GM19438 (cell line): ENCODE data around the gene CDC14C.
"Not testable (repeated sequence)": the region's sequence is repeated elsewhere in the genome, so short reads cannot be mapped to it uniquely, and the experiment has no call there.

Experiments used
- ATAC-seq: cut with Tn5 transposase; IDR thresholded peaks from one replicate; pipeline ENCODE4 v1.9.1; 2021; ENCODE audit warnings: low read depth; ENCODE audit not compliant: unreplicated experiment

CDC14C gene

GRCh38 chr7:48924433-48924832 is at the start of gene CDC14C:
TSS of gene CDC14C (plus strand) at chr7:48924547. CDS start at chr7:48924673, 126 bp downstream.
- no peak for ATAC-seq

- ATAC-seq = no peak
These were observed 49.1 kb upstream of the CDC14C start for GRCh38 chr7:48875045-48875916.

- no peak for ATAC-seq
These were observed 48.3 kb upstream of the CDC14C start for GRCh38 chr7:48876087-48876486.

GRCh38 chr7:48880851-48881250 is 43.5 kb upstream of the CDC14C start:
- ATAC-seq = no peak

GRCh38 chr7:48887500-48887899 is 36.8 kb upstream of the CDC14C start:
- no peak for ATAC-seq

- no peak for ATAC-seq
These were observed 29.8 kb upstream of the CDC14C start for GRCh38 chr7:48894574-48894973.

GRCh38 chr7:48899932-48900331 is 24.4 kb upstream of the CDC14C start:
- ATAC-seq = no peak

- ATAC-seq = no peak
These were observed 22.4 kb upstream of the CDC14C start for GRCh38 chr7:48901966-48902365.

- no peak for ATAC-seq
These were observed 19.4 kb upstream of the CDC14C start for GRCh38 chr7:48904975-48905374.

GRCh38 chr7:48905686-48906085 is 18.7 kb upstream of the CDC14C start:
- ATAC-seq = not testable (repeated sequence)

GRCh38 chr7:48909887-48910286 is 14.5 kb upstream of the CDC14C start:
- not testable (repeated sequence) for ATAC-seq

GRCh38 chr7:48931481-48931880 is 7.1 kb downstream of the CDC14C start:
- ATAC-seq = no peak

GRCh38 chr7:48932126-48932910 is 8.0 kb downstream of the CDC14C start:
- ATAC-seq = no peak

GRCh38 chr7:48933549-48934085 is 9.3 kb downstream of the CDC14C start:
- no peak for ATAC-seq

- ATAC-seq = no peak
These were observed 14.4 kb downstream of the CDC14C start for GRCh38 chr7:48938539-48939295.

GRCh38 chr7:48943279-48943990 is 19.1 kb downstream of the CDC14C start:
- no peak for ATAC-seq

- no peak for ATAC-seq
These were observed 31.6 kb downstream of the CDC14C start for GRCh38 chr7:48955916-48956315.

- no peak for ATAC-seq
These were observed 35.3 kb downstream of the CDC14C start for GRCh38 chr7:48959676-48960075.

GRCh38 chr7:48962821-48963505 is 38.6 kb downstream of the CDC14C start:
- no peak for ATAC-seq
